Upper lobe of left lung (tissue), 6 donors: ENCODE data around the gene RBM27. TPM values are rescaled to one million over a fixed set of nuclear protein-coding genes. Genes with fewer than 3 reads are reported as not detected.

Experiments used
- ATAC-seq, 2 donors: fragments of 200-7000 bp; cut with Tn5 transposase; one replicate each; pipeline ENCODE4 v1.9.1; 2022; ENCODE audit warnings: mild to moderate bottlenecking in 2 of 2, moderate library complexity in 2 of 2; ENCODE audit not compliant: low FRiP score in 2 of 2
- DNase-seq, 2 donors: peaks; one replicate each; pipeline ENCODE4 v3.0.0-alpha.2; 2019 to 2020
- H3K27ac ChIP-seq, 4 donors: fragments of 200-600 bp; sonication (generic); one replicate each; pipeline ENCODE4 v1.5.1; 2016 to 2019
- H3K27me3 ChIP-seq, 4 donors: fragments of 200-600 bp; sonication (generic); one replicate each; pipeline ENCODE4 v1.5.1; 2017 to 2019
- H3K36me3 ChIP-seq, 4 donors: fragments of 200-600 bp; sonication (generic); one replicate each; pipeline ENCODE4 v1.5.1; 2016 to 2019
- H3K4me1 ChIP-seq, 4 donors: fragments of 200-600 bp; sonication (generic); one replicate each; pipeline ENCODE4 v1.5.1; 2018 to 2019
- H3K4me3 ChIP-seq, 4 donors: fragments of 200-600 bp; sonication (generic); one replicate each; pipeline ENCODE4 v1.5.1; 2017 to 2019; ENCODE audit warnings: mild to moderate bottlenecking in 2 of 4, moderate library complexity in 1 of 4
- H3K9me3 ChIP-seq, 4 donors: fragments of 200-600 bp; sonication (generic); one replicate each; pipeline ENCODE4 v1.5.1; 2018 to 2019
- CTCF ChIP-seq, 6 experiments: fragments of 450-650 bp in 4 of 6; fragments of 200-600 bp in 2 of 6; sonication (generic) in 2 of 6; IDR thresholded peaks; one replicate each; pipeline ENCODE4 v1.5.1; 2016 to 2019; ENCODE audit warnings: antibody characterized with exemption in 6 of 6
- EP300 ChIP-seq, 4 donors: sonication (generic); formaldehyde crosslinking; IDR thresholded peaks; one replicate each; pipeline ENCODE4 v1.5.1; 2017; ENCODE audit warnings: antibody characterized with exemption in 4 of 4, control low read depth in 2 of 4
- POLR2A ChIP-seq, 4 donors: fragments of 450-650 bp; IDR thresholded peaks; one replicate each; pipeline ENCODE4 v1.5.1; 2016 to 2017; ENCODE audit warnings: antibody characterized with exemption in 4 of 4, mild to moderate bottlenecking in 2 of 4
- POLR2AphosphoS5 ChIP-seq, 2 donors: sonication (generic); formaldehyde crosslinking; IDR thresholded peaks; one replicate each; pipeline ENCODE4 v1.5.1; 2017; ENCODE audit warnings: antibody characterized with exemption in 2 of 2
- WGBS, 2 donors: methylation state at CpG; one replicate each; pipeline ENCODE4 v1.1.5; 2017 to 2018; 5-methylcytosine and 5-hydroxymethylcytosine counted together
- total RNA-seq, 6 donors: library from RNA; depleted of rRNA in 4 of 6; stranded (reverse); fragments of >200 nt in 4 of 6; gene quantifications; one replicate each; pipeline versions ENCODE4 v1.1.0 to v1.2.1, GENCODE V29; 2016 to 2021
- donor health status: DM: no; HTN: no; CAD: no; lungs with moderate emphysema.
- donor health status: DM: no; HTN: yes; CAD: no; lungs with severe emphysema.

The RBM27 gene
- total RNA-seq, 6 donors from 2014 or later = 13.0 to 52.4 (median 31.2) TPM

- H3K4me3 ChIP-seq = no peak overlapping the region
- H3K9me3 ChIP-seq = no peaks in the 10 kb centered on the region
- no peak overlapping the region for H3K27ac ChIP-seq
- TF ChIP-seq POLR2AphosphoS5 (IDR thresholded peaks at IDR 0.05) = no peak
- TF ChIP-seq POLR2A (IDR thresholded peaks at IDR 0.05) = no peak
- TF ChIP-seq EP300 (IDR thresholded peaks at IDR 0.05) = no peak
- TF ChIP-seq CTCF (IDR thresholded peaks at IDR 0.05) = no peak
- DNase-seq = no peak
- H3K36me3 ChIP-seq = peaks cover 0 to 22% (median 8%) of the 10 kb centered on the region in 4 donors
- H3K4me1 ChIP-seq = peaks cover 0 to 8% (median 3%) of the 10 kb centered on the region in 4 donors
- ATAC-seq = no peak
- H3K27me3 ChIP-seq = no peaks in the 10 kb centered on the region
These were observed 15.8 kb downstream of the RBM27 start for GRCh38 chr5:146219243-146219642.

- no peak for ATAC-seq
- H3K4me1 ChIP-seq = peaks cover 0 to 8% (median 2%) of the 10 kb centered on the region in 4 donors
- no peak for TF ChIP-seq POLR2AphosphoS5 (IDR thresholded peaks at IDR 0.05)
- no peak for TF ChIP-seq POLR2A (IDR thresholded peaks at IDR 0.05)
- no peak for TF ChIP-seq EP300 (IDR thresholded peaks at IDR 0.05)
- TF ChIP-seq CTCF (IDR thresholded peaks at IDR 0.05) = no peak
- H3K27ac ChIP-seq = no peak overlapping the region
- H3K36me3 ChIP-seq = peaks cover 0 to 37% (median 9%) of the 10 kb centered on the region in 4 donors
- no peak for DNase-seq
- H3K4me3 ChIP-seq = no peak overlapping the region
- H3K9me3 ChIP-seq = no peaks in the 10 kb centered on the region
- 75 to 100% methylated on average over 1 to 3 of the region's 3 CpGs for WGBS, 2 donors
- H3K27me3 ChIP-seq = no peaks in the 10 kb centered on the region
These were observed 17.8 kb downstream of the RBM27 start for GRCh38 chr5:146221234-146221633.

- peaks cover 0 to 45% (median 9%) of the 10 kb centered on the region in 4 donors for H3K36me3 ChIP-seq
- 93% methylated on average over 1 of the region's 1 CpG for WGBS, 2 donors
- no peak for ATAC-seq
These were observed 18.6 kb downstream of the RBM27 start for GRCh38 chr5:146222005-146222404.

GRCh38 chr5:146223179-146223578 lies 19.8 kb downstream of the RBM27 start:
- Histone ChIP-seq H3K4me3 (no peak overlapping the region), H3K27ac (no peak overlapping the region), H3K27me3 (no peaks in the 10 kb centered on the region), H3K9me3 (no peaks in the 10 kb centered on the region), H3K4me1 (peaks cover 0 to 3% (median 1%) of the 10 kb centered on the region in 4 donors), H3K36me3 (peaks cover 0 to 52% (median 9%) of the 10 kb centered on the region in 4 donors)
- DNase-seq = no peak
- WGBS, 2 donors = 100% methylated on average over 1 of the region's 1 CpG
- TF ChIP-seq POLR2A (IDR thresholded peaks at IDR 0.05) (no peak), EP300 (IDR thresholded peaks at IDR 0.05) (no peak), CTCF (IDR thresholded peaks at IDR 0.05) (no peak), POLR2AphosphoS5 (IDR thresholded peaks at IDR 0.05) (no peak)
- ATAC-seq = no peak

More at GRCh38 chr5:146222005-146222404, 18.6 kb downstream of the RBM27 start:
- Histone ChIP-seq H3K9me3 (no peaks in the 10 kb centered on the region), H3K27me3 (no peaks in the 10 kb centered on the region), H3K27ac (no peak overlapping the region), H3K4me3 (no peak overlapping the region), H3K4me1 (peaks cover 0 to 8% (median 2%) of the 10 kb centered on the region in 4 donors)
- TF ChIP-seq EP300 (IDR thresholded peaks at IDR 0.05) = no peak
- TF ChIP-seq POLR2A (IDR thresholded peaks at IDR 0.05) = no peak
- TF ChIP-seq POLR2AphosphoS5 (IDR thresholded peaks at IDR 0.05) = no peak
- TF ChIP-seq CTCF (IDR thresholded peaks at IDR 0.05) = no peak
- DNase-seq = no peak

GRCh38 chr5:146229222-146229621 lies 25.8 kb downstream of the RBM27 start:
- DNase-seq (no peak), ATAC-seq (no peak)
- H3K9me3 ChIP-seq = no peaks in the 10 kb centered on the region
- H3K4me3 ChIP-seq = no peak overlapping the region
- TF ChIP-seq EP300 (IDR thresholded peaks at IDR 0.05) = no peak
- no peak for TF ChIP-seq POLR2AphosphoS5 (IDR thresholded peaks at IDR 0.05)
- TF ChIP-seq POLR2A (IDR thresholded peaks at IDR 0.05) = no peak
- TF ChIP-seq CTCF (IDR thresholded peaks at IDR 0.05) = no peak
- H3K27ac ChIP-seq = no peak overlapping the region
- no peaks in the 10 kb centered on the region for H3K27me3 ChIP-seq
- H3K36me3 ChIP-seq = peaks cover 11 to 92% (median 33%) of the 10 kb centered on the region in 4 donors
- H3K4me1 ChIP-seq = peaks cover 0 to 2% (median 0%) of the 10 kb centered on the region in 4 donors
